ENCODE measurements around the gene RIMS1. TPM values are rescaled to one million over a fixed set of nuclear protein-coding genes. Genes with fewer than 3 reads are reported as not detected.

RIMS1 gene
- total and polyA plus RNA-seq, 2 of the 13 experiments (the other 11 are each of a cell fraction or from before 2014, with no cell fraction given): not detected

- TF ChIP-seq DBP (CRISPR knock-in tag; IDR thresholded peaks at IDR 0.05; ENCODE audit: not compliant biosample characterization) (no peak), ZNF17 (CRISPR knock-in tag; IDR thresholded peaks at IDR 0.05) (no peak)
These were observed 320.3 kb downstream of the RIMS1 start (continued) for GRCh38 chr6:72206606-72207005.

DNA sequence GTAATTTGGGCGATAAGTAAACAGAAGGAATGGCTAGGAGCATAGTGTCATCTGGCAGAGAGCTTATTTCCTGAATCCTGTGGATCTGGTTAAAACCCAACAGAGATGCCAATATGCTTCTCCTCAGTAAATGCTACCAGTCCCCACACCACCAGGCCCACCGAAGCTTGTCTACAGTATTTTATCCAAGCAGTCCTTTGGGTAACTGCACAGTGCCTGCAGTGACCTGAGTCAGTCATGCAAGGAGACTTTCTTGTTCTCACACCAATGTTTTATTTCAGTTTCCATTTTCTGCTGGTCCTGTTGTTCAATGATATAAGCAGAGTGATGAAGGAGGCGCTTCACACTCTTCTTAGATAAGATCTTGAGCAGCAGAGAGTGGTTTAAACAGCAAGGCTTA, 326.3 kb downstream of the RIMS1 start:
- no peak for TF ChIP-seq NFYC (CRISPR knock-in tag; IDR thresholded peaks at IDR 0.05)
- no peak for TF ChIP-seq ZNF318 (CRISPR knock-in tag; IDR thresholded peaks at IDR 0.05)
- no peak for TF ChIP-seq KLF13 (CRISPR knock-in tag; IDR thresholded peaks at IDR 0.05)
- H3K4me3 ChIP-seq (replicated peaks in 1 of 3; ENCODE audit: insufficient read depth in 1 of 3, low read depth in 2 of 3, low read length in 3 of 3): no peak overlapping the region
- in situ Hi-C loops (cut with HindIII; ENCODE audit: extremely low pct_ligation_motif_present, low pct_unique_long_range_greater_than_20kb): no loop called here
- H3K9ac ChIP-seq (ENCODE audit: insufficient read depth, low read depth, low read length): no peak overlapping the region
- no peaks in the 10 kb centered on the region for H3K27me3 ChIP-seq (ENCODE audit: control insufficient read depth in 1 of 2, insufficient read depth in 2 of 2, low read length in 2 of 2)
- intact Hi-C loops (cut with micrococcal nuclease; ENCODE audit: unreplicated experiment): no loop called here
- H3K79me2 ChIP-seq (ENCODE audit: insufficient read depth, low read length): no peaks in the 10 kb centered on the region
- no peaks in the 10 kb centered on the region for H4K20me1 ChIP-seq (ENCODE audit: insufficient read depth, low read length)
- 0% methylated on average over 3 of the region's 3 CpGs for WGBS (ENCODE audit: low lambda C conversion rate)
- no peak overlapping the region for H3K4me2 ChIP-seq (ENCODE audit: low read depth, low read length)
- BruUV-seq (replicated peaks): no TSS peak
- FAIRE-seq (no peak), DNase-seq (ENCODE audit: low spot score) (no peak), ATAC-seq (no peak)
- POLR2A ChIA-PET: no interaction called here
- H3K4me1 ChIP-seq (ENCODE audit: insufficient read depth, low read length): no peaks in the 10 kb centered on the region
- no peaks in the 10 kb centered on the region for H3K9me3 ChIP-seq (ENCODE audit: low read length)
- H3K27ac ChIP-seq (ENCODE audit: extremely low read length, insufficient read depth, low read length): no peak overlapping the region
- CTCF ChIA-PET (ENCODE audit: low intra/inter-chr PET ratio, low total read pairs): no interaction called here
- no peaks in the 10 kb centered on the region for H3K36me3 ChIP-seq (replicated peaks in 1 of 2; ENCODE audit: control insufficient read depth in 1 of 2, insufficient read depth in 2 of 2, low read length in 2 of 2)
- no peak overlapping the region for H2AFZ ChIP-seq (ENCODE audit: low read length)

Data from HepG2 (cell line).